Adipocyte (in vitro differentiated cells): ENCODE results near the gene MELK.

Experiments used
- DNase-seq: peaks from one replicate; pipeline ENCODE4 v3.0.0-alpha.2; 2015; ENCODE audit warnings: low read depth
- H3K27me3 ChIP-seq: replicated peaks from 2 replicates; pipeline ENCODE4 v1.7.0; 2013; ENCODE audit warnings: mild to moderate bottlenecking, low read length, moderate library complexity; ENCODE audit not compliant: control insufficient read depth, insufficient read depth
- H3K36me3 ChIP-seq: 2 replicates; pipeline ENCODE4 v1.7.0; 2013; ENCODE audit warnings: low read length, mild to moderate bottlenecking, moderate library complexity; ENCODE audit not compliant: control insufficient read depth, insufficient read depth, severe bottlenecking
- H3K4me1 ChIP-seq: 2 replicates; pipeline ENCODE4 v1.7.0; 2013; ENCODE audit warnings: mild to moderate bottlenecking, low read length, moderate library complexity; ENCODE audit not compliant: control insufficient read depth, insufficient read depth
- H3K4me3 ChIP-seq: 2 replicates; pipeline ENCODE4 v1.7.0; 2013; ENCODE audit warnings: mild to moderate bottlenecking, low read length, moderate library complexity
- H3K9ac ChIP-seq: 2 replicates; pipeline ENCODE4 v1.7.0; 2013; ENCODE audit warnings: mild to moderate bottlenecking, low read length, moderate library complexity
- H3K9me3 ChIP-seq: 2 replicates; pipeline ENCODE4 v1.7.0; 2013; ENCODE audit warnings: mild to moderate bottlenecking, low read length, moderate library complexity; ENCODE audit not compliant: control insufficient read depth

The MELK gene

DNA sequence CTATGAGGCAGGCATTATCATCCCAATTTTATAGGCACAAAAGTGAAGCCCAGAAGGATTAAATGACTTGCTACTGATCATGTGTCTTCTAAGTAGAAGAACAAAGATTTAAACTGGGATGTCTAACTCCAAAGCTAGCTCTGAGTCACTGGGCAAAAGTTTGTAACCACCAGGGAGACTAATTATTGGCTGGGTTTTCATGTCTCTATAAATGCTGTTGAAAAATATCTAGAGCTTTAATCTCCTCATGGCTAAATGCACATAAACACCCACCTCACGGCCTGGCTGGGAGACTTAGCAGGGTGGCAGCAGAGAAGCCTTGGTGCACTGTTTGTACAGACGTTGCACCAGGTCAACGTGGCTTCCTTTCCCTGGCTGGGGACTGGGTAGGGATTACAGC, 144.6 kb downstream of the MELK start:
- H3K4me1 ChIP-seq, result peaks cover 14% of the 10 kb centered on the region
- H3K9ac ChIP-seq, result no peak overlapping the region
- H3K27me3 ChIP-seq, result peaks cover 41% of the 10 kb centered on the region
- H3K9me3 ChIP-seq, result peaks cover 8% of the 10 kb centered on the region
- H3K36me3 ChIP-seq, result no peaks in the 10 kb centered on the region
- no peak overlapping the region for H3K4me3 ChIP-seq
- no peak for DNase-seq

DNA sequence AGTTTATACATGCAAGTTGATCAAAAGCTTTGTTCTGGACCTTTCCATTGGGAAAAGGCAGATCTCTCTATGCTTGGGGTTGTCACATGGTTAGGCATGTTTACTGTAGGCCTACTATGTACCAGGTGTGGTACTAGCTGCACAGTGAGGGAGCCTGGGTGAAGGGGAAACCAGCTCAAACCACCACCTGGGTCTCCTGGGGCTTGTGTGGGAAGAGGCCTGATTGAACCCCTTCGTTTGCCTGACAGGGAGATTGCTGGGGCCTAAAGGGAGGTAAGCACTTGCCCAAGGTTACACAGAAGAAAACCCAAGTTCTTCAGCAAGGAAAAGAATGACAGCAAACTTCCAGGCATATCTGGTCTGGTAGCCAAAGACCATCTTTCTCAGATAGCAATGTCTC, 145.9 kb downstream of the MELK start:
- Histone ChIP-seq H3K27me3 (peaks cover 34% of the 10 kb centered on the region), H3K4me1 (peaks cover 15% of the 10 kb centered on the region), H3K36me3 (no peaks in the 10 kb centered on the region), H3K4me3 (no peak overlapping the region), H3K9ac (no peak overlapping the region), H3K9me3 (no peaks in the 10 kb centered on the region)
- DNase-seq, result no peak

DNA sequence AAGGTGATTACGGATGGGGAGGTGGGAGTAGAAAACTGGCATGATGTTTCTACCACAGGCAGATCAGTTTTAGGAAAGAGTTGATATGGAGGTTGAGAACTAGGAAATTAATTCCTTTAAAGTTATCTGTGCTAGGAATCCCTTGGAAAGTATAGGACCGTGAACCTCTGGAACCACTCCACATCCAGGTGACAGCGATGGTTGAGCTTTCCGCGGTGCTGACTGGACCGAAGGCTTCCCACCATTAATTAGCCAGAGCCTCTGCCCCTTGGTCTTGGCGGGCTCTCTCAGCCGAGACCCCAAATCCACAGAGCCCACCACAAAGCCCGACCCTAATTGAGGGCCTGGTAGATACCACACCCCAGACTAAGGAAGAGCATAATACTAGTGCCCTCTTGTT, 147.3 kb downstream of the MELK start:
- H3K4me3 ChIP-seq, result no peak overlapping the region
- peaks cover 38% of the 10 kb centered on the region for H3K27me3 ChIP-seq
- peaks cover 15% of the 10 kb centered on the region for H3K4me1 ChIP-seq
- H3K9me3 ChIP-seq, result no peaks in the 10 kb centered on the region
- H3K9ac ChIP-seq, result no peak overlapping the region
- no peaks in the 10 kb centered on the region for H3K36me3 ChIP-seq
- no peak for DNase-seq

DNA sequence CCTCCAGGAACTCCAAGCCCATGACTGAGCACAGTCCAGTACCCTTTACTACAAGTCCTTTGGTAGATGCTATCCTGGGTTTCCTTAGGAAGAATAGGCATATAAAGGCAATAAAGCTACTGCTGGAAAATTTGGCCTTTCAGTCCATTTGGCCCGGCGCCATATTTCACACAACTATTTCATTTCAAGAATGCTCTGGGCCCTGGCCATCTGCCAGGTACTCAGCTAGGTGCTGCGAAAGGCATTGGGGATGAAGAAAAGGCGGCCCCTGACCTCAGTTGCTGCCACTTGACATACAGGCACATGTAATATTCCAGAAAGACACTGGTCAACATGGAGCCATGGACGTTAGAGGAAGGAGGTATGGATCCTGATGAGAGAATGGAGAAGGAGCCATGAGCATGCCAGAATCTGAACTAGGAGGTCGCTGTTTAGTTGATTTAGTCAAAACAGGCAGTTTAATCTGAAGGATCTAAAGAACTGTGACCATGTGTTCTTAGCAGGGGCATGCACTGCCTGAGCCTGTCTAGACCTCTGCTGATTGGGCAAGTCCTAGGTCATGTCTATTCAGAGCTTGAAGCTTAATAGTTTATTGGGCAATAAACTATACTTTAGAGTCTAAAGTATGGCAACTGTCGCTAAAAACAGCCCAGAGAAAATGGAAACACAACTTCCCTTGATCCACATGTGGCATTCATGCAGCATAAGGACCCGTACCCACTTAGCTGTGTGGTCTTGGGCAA, 149.3 kb downstream of the MELK start:
- Histone ChIP-seq H3K4me3 (no peak overlapping the region), H3K27me3 (peaks cover 30% of the 10 kb centered on the region), H3K9ac (no peak overlapping the region), H3K4me1 (peaks cover 14% of the 10 kb centered on the region), H3K9me3 (no peaks in the 10 kb centered on the region), H3K36me3 (no peaks in the 10 kb centered on the region)
- no peak for DNase-seq

DNA sequence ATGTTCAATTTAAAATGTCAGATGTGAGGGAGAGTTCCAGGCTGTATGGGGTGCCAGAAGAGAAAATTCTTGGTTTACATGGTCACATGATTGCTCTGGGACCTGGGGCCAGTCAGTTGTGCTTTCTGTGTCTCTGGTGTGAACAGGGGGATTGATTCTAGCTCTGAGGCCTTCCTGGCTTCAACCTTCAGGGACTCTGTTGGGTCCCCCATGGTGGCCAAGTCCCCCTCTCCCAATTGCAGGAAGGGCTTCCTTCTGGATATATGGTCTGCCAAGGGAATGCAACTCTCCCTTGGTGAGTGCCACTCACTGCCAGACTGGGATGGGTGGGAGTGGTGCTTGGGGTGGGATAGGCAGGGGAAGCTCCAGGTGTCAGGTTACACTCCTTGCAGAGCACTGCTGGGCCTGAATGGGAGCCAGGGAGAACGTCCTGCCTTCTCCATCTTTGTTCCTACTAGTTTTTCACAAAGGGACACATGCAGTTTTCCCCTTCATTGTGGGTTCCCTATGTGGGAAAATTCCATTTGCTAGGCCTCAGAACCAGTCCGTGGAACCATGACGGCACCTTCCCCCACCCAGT, 153.2 kb downstream of the MELK start:
- no peaks in the 10 kb centered on the region for H3K36me3 ChIP-seq
- H3K27me3 ChIP-seq, result peaks cover 20% of the 10 kb centered on the region
- H3K4me3 ChIP-seq, result no peak overlapping the region
- H3K9me3 ChIP-seq, result no peaks in the 10 kb centered on the region
- H3K9ac ChIP-seq, result no peak overlapping the region
- no peak for DNase-seq
- H3K4me1 ChIP-seq, result peaks cover 8% of the 10 kb centered on the region
